Measurements from ENCODE around the gene SLC22A24.

Gene SLC22A24, protein sequence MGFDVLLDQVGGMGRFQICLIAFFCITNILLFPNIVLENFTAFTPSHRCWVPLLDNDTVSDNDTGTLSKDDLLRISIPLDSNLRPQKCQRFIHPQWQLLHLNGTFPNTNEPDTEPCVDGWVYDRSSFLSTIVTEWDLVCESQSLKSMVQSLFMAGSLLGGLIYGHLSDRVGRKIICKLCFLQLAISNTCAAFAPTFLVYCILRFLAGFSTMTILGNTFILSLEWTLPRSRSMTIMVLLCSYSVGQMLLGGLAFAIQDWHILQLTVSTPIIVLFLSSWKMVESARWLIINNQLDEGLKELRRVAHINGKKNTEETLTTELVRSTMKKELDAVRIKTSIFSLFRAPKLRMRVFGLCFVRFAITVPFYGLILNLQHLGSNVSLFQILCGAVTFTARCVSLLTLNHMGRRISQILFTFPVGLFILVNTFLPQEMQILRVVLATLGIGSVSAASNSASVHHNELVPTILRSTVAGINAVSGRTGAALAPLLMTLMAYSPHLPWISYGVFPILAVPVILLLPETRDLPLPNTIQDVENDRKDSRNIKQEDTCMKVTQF

DNA sequence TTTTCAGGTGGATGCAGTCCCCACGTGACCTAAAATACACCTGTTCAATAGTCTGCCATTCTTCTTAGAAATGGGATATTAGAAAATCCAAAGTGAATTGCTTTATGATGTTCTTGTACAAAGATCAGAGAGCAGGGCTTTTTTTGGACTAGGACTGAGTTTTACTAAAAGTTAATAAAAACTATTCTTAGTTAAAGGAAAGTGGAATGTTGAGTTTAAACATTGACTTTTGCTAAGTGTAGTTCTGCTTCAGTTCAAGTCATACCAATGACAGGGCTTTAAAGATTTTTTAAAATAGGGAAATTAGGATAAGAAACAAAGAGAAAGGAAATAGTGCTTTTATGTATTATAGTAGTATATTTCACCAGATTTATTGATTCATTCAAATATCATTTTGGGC, at the start of gene SLC22A24:
Gene SLC22A24, minus strand, starts transcription at position 101 of the 400 bp plus-strand sequence. CDS start 442 bp downstream, outside the sequence.
- DNase-seq (ENCODE audit: low read depth, low spot score) = no peak
- H3K4me3 ChIP-seq (ENCODE audit: low read depth, low read length) = no peak within 1 kb of the TSS
- ChIA-PET POLR2A (no interaction called here), CTCF (no interaction called here)
- TF ChIP-seq, protein P1, sequence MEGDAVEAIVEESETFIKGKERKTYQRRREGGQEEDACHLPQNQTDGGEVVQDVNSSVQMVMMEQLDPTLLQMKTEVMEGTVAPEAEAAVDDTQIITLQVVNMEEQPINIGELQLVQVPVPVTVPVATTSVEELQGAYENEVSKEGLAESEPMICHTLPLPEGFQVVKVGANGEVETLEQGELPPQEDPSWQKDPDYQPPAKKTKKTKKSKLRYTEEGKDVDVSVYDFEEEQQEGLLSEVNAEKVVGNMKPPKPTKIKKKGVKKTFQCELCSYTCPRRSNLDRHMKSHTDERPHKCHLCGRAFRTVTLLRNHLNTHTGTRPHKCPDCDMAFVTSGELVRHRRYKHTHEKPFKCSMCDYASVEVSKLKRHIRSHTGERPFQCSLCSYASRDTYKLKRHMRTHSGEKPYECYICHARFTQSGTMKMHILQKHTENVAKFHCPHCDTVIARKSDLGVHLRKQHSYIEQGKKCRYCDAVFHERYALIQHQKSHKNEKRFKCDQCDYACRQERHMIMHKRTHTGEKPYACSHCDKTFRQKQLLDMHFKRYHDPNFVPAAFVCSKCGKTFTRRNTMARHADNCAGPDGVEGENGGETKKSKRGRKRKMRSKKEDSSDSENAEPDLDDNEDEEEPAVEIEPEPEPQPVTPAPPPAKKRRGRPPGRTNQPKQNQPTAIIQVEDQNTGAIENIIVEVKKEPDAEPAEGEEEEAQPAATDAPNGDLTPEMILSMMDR (IDR thresholded peaks at IDR 0.05; ENCODE audit: insufficient read depth, low read length, missing control alignments) = no peak

DNA sequence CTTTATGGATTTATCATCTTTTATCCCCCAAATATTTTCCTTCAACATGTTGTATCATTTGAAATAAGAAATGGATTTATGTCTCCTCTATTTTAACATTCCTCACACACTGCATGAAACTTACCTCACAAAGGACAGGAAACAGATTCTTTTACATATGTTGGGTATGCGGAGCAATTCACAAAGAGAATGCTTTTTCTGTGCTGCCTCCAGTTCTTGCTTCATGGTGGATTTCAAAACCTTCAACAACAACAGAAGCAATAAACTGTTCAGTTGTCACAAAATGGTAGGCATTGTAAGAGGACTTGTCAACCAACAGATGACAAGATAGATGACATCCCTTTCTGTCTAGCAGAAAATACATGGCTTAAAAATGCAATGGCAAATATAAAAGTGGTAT, 36.5 kb upstream of the SLC22A24 start:
- ChIA-PET POLR2A (no interaction called here), CTCF (no interaction called here)

DNA sequence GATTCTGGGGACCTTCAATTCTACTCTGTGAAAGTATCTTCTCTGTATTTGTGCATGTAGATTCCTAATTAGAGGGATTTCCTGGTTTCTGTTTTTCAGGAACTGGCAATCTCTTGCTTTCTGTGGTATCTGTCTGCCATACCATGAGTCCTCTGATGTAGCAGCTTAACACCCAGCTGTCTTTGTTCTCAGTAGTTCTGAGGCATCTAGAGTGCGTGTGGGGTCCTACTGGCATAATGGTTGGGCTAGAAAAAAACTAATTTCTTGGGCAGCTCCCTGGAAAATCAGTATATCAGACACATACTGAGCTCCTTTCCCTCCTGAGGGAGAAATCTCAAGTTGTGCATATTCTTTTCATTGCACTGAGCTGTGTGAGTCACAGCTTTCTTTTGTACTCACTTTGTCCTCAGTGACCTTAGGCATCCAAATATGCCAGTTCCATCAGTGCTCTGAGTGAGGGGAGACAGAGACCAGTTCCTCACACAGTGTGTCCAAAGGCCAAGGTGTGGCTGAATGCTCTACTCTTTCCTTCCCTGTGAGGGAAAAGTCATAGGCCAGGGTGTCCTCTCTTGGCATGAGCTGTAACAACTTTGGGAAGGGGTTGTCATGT, 35.5 kb upstream of the SLC22A24 start:
- no peak for DNase-seq (ENCODE audit: low read depth, low spot score)
- H3K4me3 ChIP-seq (ENCODE audit: low read depth, low read length) = no peak overlapping the region
- TF ChIP-seq, protein P1 (IDR thresholded peaks at IDR 0.05; ENCODE audit: insufficient read depth, low read length, missing control alignments) = no peak
- ChIA-PET CTCF (no interaction called here), POLR2A (no interaction called here)

More for the DNA sequence above, 36.5 kb upstream of the SLC22A24 start:
- TF ChIP-seq, protein P1 (IDR thresholded peaks at IDR 0.05; ENCODE audit: insufficient read depth, low read length, missing control alignments) = no peak
- H3K4me3 ChIP-seq (ENCODE audit: low read depth, low read length) = no peak overlapping the region
- no peak for DNase-seq (ENCODE audit: low read depth, low spot score)

DNA sequence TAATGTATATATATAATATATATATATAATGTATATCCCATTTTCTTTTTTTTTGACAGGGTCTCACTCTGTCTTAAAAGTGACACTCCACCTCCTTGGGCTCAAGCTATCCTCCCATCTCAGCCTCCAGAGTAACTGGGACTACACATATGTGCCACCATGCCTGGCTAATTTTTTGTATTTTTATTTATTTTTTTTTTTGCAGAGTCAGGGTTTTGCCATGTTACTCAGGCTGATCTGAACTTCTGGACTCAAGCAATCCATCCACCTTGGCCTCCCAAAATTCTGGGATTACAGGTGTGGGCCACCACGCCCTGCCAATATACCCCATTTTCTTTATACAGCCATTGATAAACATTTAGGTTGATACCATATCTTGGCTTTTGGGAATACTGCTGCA, 33.9 kb upstream of the SLC22A24 start:
- no peak for DNase-seq (ENCODE audit: low read depth, low spot score)
- POLR2A ChIA-PET = no interaction called here
- TF ChIP-seq, protein P1 (IDR thresholded peaks at IDR 0.05; ENCODE audit: insufficient read depth, low read length, missing control alignments) = no peak
- CTCF ChIA-PET = no interaction called here
- no peak overlapping the region for H3K4me3 ChIP-seq (ENCODE audit: low read depth, low read length)

DNA sequence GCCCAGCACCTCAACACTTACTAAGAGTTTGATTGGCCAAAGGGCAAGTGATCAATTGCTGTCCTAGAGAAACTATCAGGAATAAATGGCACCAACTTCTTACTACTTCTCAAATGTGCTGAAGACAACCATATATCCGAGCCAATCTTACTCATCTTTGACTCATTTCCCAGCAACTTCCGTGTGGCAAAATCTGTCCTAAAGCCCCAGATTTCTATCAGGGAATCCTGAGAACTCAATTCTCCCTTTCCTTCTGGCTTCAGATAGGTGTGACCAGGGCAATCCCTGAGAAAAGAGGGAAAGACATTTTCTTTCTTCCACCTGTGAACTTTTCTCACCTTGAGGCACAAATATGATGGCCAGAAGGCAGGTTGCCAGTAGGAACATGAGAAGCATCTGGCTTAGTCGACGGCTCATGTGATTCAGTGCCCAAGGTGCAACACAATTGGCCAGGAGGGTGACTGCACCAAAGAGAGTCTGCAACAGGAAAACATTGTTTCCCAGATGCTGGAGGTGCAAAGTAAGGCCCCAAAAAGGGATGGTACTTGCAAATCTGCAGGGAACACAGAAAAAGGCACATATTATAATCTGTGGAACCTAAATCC, 21.8 kb upstream of the SLC22A24 start:
- DNase-seq (ENCODE audit: low read depth, low spot score) = no peak
- no peak overlapping the region for H3K4me3 ChIP-seq (ENCODE audit: low read depth, low read length)
- ChIA-PET CTCF (no interaction called here), POLR2A (no interaction called here)
- TF ChIP-seq, protein P1 (IDR thresholded peaks at IDR 0.05; ENCODE audit: insufficient read depth, low read length, missing control alignments) = no peak

DNA sequence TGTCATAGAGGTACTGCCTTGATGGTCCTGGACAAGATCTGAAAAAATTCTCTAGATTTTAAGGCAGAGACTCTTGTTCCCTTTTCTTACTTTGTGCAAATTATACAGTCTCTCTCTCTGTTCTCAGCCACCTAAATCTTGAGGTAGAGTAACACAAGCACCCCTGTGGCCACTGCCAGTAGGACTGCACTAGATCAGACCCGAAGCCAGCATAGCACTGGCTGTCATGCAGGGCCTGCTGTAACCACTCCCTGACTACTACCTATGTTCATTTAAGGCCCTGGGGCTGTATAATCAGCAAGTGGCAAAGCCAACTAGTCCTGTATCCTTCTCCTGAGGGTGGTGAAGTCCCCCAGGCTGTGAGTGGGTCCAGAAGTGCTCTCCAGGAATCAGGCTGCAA, 11.8 kb upstream of the SLC22A24 start:
- TF ChIP-seq, protein P1 (IDR thresholded peaks at IDR 0.05; ENCODE audit: insufficient read depth, low read length, missing control alignments) = no peak
- CTCF ChIA-PET = no interaction called here

More for the DNA sequence above, 11.8 kb upstream of the SLC22A24 start:
- H3K4me3 ChIP-seq (ENCODE audit: low read depth, low read length) = no peak overlapping the region
- POLR2A ChIA-PET = no interaction called here
- no peak for DNase-seq (ENCODE audit: low read depth, low spot score)
